Ishikawa (cell line): ENCODE data around the gene DCTPP1.

Source experiments
- CEBPB ChIP-seq: IDR thresholded peaks from 2 replicates; pipeline ENCODE4 v1.6.1; 2012
- CREB1 ChIP-seq: IDR thresholded peaks from 2 replicates; pipeline ENCODE4 v1.6.1; 2012; ENCODE audit warnings: low read depth
- EP300 ChIP-seq: IDR thresholded peaks from 2 replicates; pipeline ENCODE4 v1.6.1; 2012; ENCODE audit warnings: borderline replicate concordance
- FOXM1 ChIP-seq: IDR thresholded peaks from 2 replicates; pipeline ENCODE4 v1.6.1; 2012; ENCODE audit warnings: low read depth, borderline replicate concordance
- RAD21 ChIP-seq: IDR thresholded peaks from 2 replicates; pipeline ENCODE4 v1.6.1; 2012; ENCODE audit warnings: low read depth
- TAF1 ChIP-seq: IDR thresholded peaks from 2 replicates; pipeline ENCODE4 v1.6.1; 2012; ENCODE audit warnings: low read depth, mild to moderate bottlenecking
- TCF12 ChIP-seq: IDR thresholded peaks from 2 replicates; pipeline ENCODE4 v1.6.1; 2012; ENCODE audit warnings: low read depth
- TEAD4 ChIP-seq: IDR thresholded peaks from 2 replicates; pipeline ENCODE4 v1.6.1; 2012
- YY1 ChIP-seq: IDR thresholded peaks from 2 replicates; pipeline ENCODE4 v1.6.1; 2012; ENCODE audit warnings: low read depth
- TF ChIP-seq, protein P1 (sequence below): IDR thresholded peaks from 2 replicates; pipeline ENCODE4 v1.6.1; 2012
- TF ChIP-seq, protein P2 (sequence below): IDR thresholded peaks from 2 replicates; pipeline ENCODE4 v1.6.1; 2012

DNA sequence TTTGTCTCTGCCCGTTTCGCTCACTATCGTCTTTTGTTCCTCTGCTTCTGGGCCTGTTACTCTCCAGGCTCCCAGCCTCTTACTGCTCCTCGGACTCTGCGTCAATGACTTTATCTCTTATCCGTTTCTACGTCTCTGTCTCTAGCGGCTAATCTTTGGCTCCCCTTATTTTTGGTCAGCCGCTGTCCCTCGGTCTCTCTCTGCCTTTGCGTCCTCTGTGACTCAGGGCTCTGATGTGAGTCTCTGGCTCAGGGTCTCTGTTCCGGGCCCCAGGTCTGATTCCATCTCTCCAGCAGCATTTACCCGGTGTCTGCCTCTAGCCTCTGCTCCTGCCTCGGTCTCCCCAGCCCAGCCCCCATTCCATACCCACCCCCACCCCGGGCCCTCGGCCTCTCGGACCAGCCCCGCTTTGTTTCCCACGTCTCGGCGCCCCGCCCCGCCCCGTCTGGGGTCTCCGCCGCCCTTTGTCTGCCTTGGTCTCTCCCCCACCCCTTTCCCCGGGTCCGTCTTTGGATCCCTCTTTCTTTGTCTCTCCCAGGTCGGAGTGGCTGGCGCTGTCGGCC, 35.2 kb downstream of the DCTPP1 start:
- TF ChIP-seq TEAD4 = no peak
- no peak for TF ChIP-seq YY1
- TF ChIP-seq, protein P1, sequence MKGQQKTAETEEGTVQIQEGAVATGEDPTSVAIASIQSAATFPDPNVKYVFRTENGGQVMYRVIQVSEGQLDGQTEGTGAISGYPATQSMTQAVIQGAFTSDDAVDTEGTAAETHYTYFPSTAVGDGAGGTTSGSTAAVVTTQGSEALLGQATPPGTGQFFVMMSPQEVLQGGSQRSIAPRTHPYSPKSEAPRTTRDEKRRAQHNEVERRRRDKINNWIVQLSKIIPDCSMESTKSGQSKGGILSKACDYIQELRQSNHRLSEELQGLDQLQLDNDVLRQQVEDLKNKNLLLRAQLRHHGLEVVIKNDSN = no peak
- no peak for TF ChIP-seq CREB1
- TF ChIP-seq, protein P2, sequence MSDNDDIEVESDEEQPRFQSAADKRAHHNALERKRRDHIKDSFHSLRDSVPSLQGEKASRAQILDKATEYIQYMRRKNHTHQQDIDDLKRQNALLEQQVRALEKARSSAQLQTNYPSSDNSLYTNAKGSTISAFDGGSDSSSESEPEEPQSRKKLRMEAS = no peak
- TF ChIP-seq TCF12 = no peak
- TF ChIP-seq RAD21 = no peak
- no peak for TF ChIP-seq EP300
- no peak for TF ChIP-seq FOXM1
- TF ChIP-seq TAF1 = no peak
- TF ChIP-seq CEBPB = no peak
